K562 (cell line): ENCODE results near the gene HYAL1. TPM values are rescaled to one million over a fixed set of nuclear protein-coding genes. Genes with fewer than 3 reads are reported as not detected.

Source experiments
- ATF7 ChIP-seq: fragments of 450-650 bp; IDR thresholded peaks from 2 replicates; pipeline ENCODE4 v1.7.1; 2014; ENCODE audit warnings: mild to moderate bottlenecking, moderate library complexity
- BACH1 ChIP-seq: fragments of 200-800 bp; sonication (Bioruptor generic); IDR thresholded peaks from 2 replicates; pipeline ENCODE4 v1.6.1; 2016; ENCODE audit warnings: missing genetic modification characterization, missing compliant biosample characterization
- CREB1 ChIP-seq, 2 experiments: sonication (generic) in 1 of 2; formaldehyde crosslinking in 1 of 2; IDR thresholded peaks; 2 replicates each; pipeline versions ENCODE4 v1.6.1 to v1.8.0; 2012 to 2022; ENCODE audit warnings: inconsistent platforms in 1 of 2, mild to moderate bottlenecking in 1 of 2, missing genetic modification reagents in 1 of 2, moderate library complexity in 1 of 2
- CTBP1 ChIP-seq: fragments of 450-650 bp; IDR thresholded peaks from 2 replicates; pipeline ENCODE4 v1.6.1; 2016; ENCODE audit warnings: borderline replicate concordance
- MCM5 ChIP-seq: fragments of 450-650 bp; IDR thresholded peaks from 2 replicates; pipeline ENCODE4 v1.6.1; 2016; ENCODE audit warnings: low read depth
- MEF2A ChIP-seq: IDR thresholded peaks from 2 replicates; pipeline ENCODE4 v1.6.1; 2011; ENCODE audit warnings: low read depth, mild to moderate bottlenecking, low read length, moderate library complexity; ENCODE audit not compliant: control insufficient read depth
- MTA3 ChIP-seq: fragments of 450-650 bp; formaldehyde crosslinking; IDR thresholded peaks from 2 replicates; pipeline ENCODE4 v1.6.1; 2017; ENCODE audit warnings: mild to moderate bottlenecking, borderline replicate concordance
- RFX7 ChIP-seq: fragments of 250-450 bp; sonication (Bioruptor Pico); IDR thresholded peaks from 2 replicates; pipeline ENCODE4 v1.5.1; 2021; ENCODE audit warnings: mild to moderate bottlenecking
- SRSF3 ChIP-seq: fragments of 200-400 bp; formaldehyde crosslinking; IDR thresholded peaks from 2 replicates; pipeline ENCODE4 v1.6.1; 2016; ENCODE audit warnings: mild to moderate bottlenecking, low read length, moderate library complexity; ENCODE audit not compliant: insufficient read depth
- STAG1 ChIP-seq: sonication (generic); formaldehyde crosslinking; IDR thresholded peaks from 2 replicates; pipeline ENCODE4 v1.5.0; 2020; ENCODE audit warnings: missing genetic modification reagents, borderline replicate concordance
- ZBTB7A ChIP-seq: IDR thresholded peaks from 2 replicates; pipeline ENCODE4 v1.6.1; 2011; ENCODE audit warnings: low read depth, mild to moderate bottlenecking, low read length, moderate library complexity, borderline replicate concordance; ENCODE audit not compliant: control insufficient read depth
- ZC3H11A ChIP-seq: IDR thresholded peaks from 2 replicates; pipeline ENCODE4 v1.6.1; 2012; ENCODE audit warnings: low read depth, low read length, improper control_type of control experiment
- ZNF143 ChIP-seq: sonication (generic); formaldehyde crosslinking; IDR thresholded peaks from 2 replicates; pipeline ENCODE4 v1.9.0; 2022; ENCODE audit warnings: mild to moderate bottlenecking, missing genetic modification reagents
- polyA plus RNA-seq, 8 experiments: library from polyadenylated mRNA; depleted of rRNA in 4 of 8; stranded (reverse) in 5 of 8; unstranded in 3 of 8; fragments of >200 nt; fragmentation: Nextera tagmentation in 2 of 8; fragmentation: Illumina TruSeq in 1 of 8; extraction: Ambion mirVana in 2 of 8; extraction: Trizol in 1 of 8; gene quantifications; 2 replicates each; pipeline versions ENCODE4 v1.2.1 to v1.2.3, GENCODE V29; 2011 to 2014; ENCODE audit warnings: inconsistent platforms in 1 of 8, missing spikeins in 1 of 8
- total RNA-seq, 7 experiments: library from RNA; depleted of rRNA in 6 of 7; stranded (reverse); fragments of >200 nt in 6 of 7; fragmentation: Illumina TruSeq in 2 of 7; extraction: Trizol in 2 of 7; gene quantifications; 2 replicates each; pipeline versions ENCODE4 v1.2.1 to v1.2.3, GENCODE V29; 2011 to 2021; ENCODE audit warnings: low replicate concordance in 1 of 7
- TF ChIP-seq, protein P1 (sequence below): sonication (generic); formaldehyde crosslinking; IDR thresholded peaks from 2 replicates; pipeline ENCODE4 v1.8.1; 2023; ENCODE audit warnings: mild to moderate bottlenecking, missing genetic modification reagents
- TF ChIP-seq, protein P2 (sequence below): fragments of 450-650 bp; IDR thresholded peaks from 2 replicates; pipeline ENCODE4 v1.7.0; 2016; ENCODE audit warnings: borderline replicate concordance
- TF ChIP-seq, protein P3 (sequence below): sonication (generic); formaldehyde crosslinking; IDR thresholded peaks from 2 replicates; pipeline ENCODE4 v1.8.1; 2022; ENCODE audit warnings: missing genetic modification reagents
- TF ChIP-seq, protein P4 (sequence below): sonication (generic); formaldehyde crosslinking; IDR thresholded peaks from 2 replicates; pipeline ENCODE4 v1.9.0; 2022; ENCODE audit warnings: mild to moderate bottlenecking, missing genetic modification reagents
- TF ChIP-seq, protein P5 (sequence below): fragments of 450-650 bp; formaldehyde crosslinking; IDR thresholded peaks from 2 replicates; pipeline ENCODE4 v1.4.0; 2020; ENCODE audit warnings: mild to moderate bottlenecking, moderate library complexity

The HYAL1 gene
- total and polyA plus RNA-seq, 9 of the 15 experiments (the other 6 are each of a cell fraction or from before 2014, with no cell fraction given) = 1.4 to 8.5 (median 4.7) TPM

DNA sequence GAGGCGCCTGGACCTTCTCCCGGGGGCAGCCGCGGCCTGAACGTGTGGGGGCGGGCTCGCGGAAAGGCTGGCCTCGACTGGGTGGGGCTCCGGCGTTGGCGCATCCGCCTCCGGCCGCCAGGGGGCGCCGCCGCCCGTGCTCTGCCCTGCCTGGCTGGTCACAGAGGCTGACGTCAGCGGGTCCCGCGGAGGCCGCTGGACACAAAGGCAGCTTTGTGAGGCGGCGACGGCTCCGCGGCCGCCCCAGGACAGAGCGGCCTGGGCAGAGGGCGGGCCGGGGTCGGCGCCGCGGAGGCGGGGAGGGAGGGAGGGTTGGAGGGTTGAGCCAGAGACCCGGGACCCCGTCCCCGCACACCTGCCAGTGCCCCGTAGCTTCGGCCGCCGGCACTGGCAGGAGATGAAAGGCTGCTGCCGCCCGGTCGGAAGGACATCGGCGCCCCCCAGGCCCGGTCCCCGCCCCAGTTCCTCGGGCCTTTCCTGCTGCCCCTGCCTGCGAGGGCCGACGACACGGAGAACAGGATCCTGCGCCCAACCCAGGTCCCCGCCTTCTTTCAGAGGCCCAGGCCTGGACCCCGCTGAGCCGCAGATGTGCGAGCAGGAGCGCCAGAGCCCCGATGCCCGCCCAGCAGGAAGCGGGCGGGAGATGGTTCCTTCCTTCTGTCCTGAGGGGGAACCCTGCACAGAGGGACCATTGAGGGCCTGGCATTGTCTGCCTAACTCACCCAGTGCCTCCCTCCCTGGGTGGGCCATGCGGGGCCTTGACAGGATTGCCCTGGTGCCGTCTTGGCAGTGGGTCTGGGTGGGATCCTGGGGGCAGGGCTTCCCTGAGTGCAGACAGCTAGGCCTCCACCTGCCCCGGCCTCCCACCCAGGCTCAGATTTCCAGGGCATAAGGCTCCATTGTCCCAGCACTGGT, 43.1 kb downstream of the HYAL1 start (continued):
- TF ChIP-seq, protein P1, sequence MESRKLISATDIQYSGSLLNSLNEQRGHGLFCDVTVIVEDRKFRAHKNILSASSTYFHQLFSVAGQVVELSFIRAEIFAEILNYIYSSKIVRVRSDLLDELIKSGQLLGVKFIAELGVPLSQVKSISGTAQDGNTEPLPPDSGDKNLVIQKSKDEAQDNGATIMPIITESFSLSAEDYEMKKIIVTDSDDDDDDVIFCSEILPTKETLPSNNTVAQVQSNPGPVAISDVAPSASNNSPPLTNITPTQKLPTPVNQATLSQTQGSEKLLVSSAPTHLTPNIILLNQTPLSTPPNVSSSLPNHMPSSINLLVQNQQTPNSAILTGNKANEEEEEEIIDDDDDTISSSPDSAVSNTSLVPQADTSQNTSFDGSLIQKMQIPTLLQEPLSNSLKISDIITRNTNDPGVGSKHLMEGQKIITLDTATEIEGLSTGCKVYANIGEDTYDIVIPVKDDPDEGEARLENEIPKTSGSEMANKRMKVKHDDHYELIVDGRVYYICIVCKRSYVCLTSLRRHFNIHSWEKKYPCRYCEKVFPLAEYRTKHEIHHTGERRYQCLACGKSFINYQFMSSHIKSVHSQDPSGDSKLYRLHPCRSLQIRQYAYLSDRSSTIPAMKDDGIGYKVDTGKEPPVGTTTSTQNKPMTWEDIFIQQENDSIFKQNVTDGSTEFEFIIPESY = peak; percentile 39; the same call in 1 of the 2 replicates
- TF ChIP-seq RFX7 (CRISPR knock-in tag) = no peak
- TF ChIP-seq, protein P2, sequence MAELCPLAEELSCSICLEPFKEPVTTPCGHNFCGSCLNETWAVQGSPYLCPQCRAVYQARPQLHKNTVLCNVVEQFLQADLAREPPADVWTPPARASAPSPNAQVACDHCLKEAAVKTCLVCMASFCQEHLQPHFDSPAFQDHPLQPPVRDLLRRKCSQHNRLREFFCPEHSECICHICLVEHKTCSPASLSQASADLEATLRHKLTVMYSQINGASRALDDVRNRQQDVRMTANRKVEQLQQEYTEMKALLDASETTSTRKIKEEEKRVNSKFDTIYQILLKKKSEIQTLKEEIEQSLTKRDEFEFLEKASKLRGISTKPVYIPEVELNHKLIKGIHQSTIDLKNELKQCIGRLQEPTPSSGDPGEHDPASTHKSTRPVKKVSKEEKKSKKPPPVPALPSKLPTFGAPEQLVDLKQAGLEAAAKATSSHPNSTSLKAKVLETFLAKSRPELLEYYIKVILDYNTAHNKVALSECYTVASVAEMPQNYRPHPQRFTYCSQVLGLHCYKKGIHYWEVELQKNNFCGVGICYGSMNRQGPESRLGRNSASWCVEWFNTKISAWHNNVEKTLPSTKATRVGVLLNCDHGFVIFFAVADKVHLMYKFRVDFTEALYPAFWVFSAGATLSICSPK = no peak
- TF ChIP-seq MCM5 = no peak
- TF ChIP-seq, protein P3, sequence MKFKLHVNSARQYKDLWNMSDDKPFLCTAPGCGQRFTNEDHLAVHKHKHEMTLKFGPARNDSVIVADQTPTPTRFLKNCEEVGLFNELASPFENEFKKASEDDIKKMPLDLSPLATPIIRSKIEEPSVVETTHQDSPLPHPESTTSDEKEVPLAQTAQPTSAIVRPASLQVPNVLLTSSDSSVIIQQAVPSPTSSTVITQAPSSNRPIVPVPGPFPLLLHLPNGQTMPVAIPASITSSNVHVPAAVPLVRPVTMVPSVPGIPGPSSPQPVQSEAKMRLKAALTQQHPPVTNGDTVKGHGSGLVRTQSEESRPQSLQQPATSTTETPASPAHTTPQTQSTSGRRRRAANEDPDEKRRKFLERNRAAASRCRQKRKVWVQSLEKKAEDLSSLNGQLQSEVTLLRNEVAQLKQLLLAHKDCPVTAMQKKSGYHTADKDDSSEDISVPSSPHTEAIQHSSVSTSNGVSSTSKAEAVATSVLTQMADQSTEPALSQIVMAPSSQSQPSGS (CRISPR knock-in tag) = peak; percentile 89
- peak; percentile 79 for TF ChIP-seq CREB1 (IDR thresholded peaks at IDR 0.05)
- TF ChIP-seq CREB1 (CRISPR knock-in tag; IDR thresholded peaks at IDR 0.05) = peak; percentile 88
- peak; percentile 40; the same call in 1 of the 2 replicates for TF ChIP-seq MTA3
- no peak for TF ChIP-seq ZC3H11A
- TF ChIP-seq, protein P4, sequence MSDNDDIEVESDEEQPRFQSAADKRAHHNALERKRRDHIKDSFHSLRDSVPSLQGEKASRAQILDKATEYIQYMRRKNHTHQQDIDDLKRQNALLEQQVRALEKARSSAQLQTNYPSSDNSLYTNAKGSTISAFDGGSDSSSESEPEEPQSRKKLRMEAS = peak; percentile 31; the same call in 1 of the 2 replicates
- no peak for TF ChIP-seq SRSF3
- TF ChIP-seq, protein P5, sequence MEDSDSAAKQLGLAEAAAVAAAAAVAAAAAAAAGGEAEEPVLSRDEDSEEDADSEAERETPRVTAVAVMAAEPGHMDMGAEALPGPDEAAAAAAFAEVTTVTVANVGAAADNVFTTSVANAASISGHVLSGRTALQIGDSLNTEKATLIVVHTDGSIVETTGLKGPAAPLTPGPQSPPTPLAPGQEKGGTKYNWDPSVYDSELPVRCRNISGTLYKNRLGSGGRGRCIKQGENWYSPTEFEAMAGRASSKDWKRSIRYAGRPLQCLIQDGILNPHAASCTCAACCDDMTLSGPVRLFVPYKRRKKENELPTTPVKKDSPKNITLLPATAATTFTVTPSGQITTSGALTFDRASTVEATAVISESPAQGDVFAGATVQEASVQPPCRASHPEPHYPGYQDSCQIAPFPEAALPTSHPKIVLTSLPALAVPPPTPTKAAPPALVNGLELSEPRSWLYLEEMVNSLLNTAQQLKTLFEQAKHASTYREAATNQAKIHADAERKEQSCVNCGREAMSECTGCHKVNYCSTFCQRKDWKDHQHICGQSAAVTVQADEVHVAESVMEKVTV (CRISPR knock-in tag) = 0 out of 2 replicates have a peak, but pooled peaks have one; percentile 17
- no peak for TF ChIP-seq ZNF143 (CRISPR knock-in tag)
- TF ChIP-seq ATF7 = peak; percentile 97
- peak; percentile 54; the same call in 1 of the 2 replicates for TF ChIP-seq STAG1 (CRISPR knock-in tag)
- TF ChIP-seq BACH1 = no peak
- peak; percentile 60; the same call in 1 of the 2 replicates for TF ChIP-seq ZBTB7A
- TF ChIP-seq CTBP1 = peak; percentile 54; the same call in 1 of the 2 replicates
- TF ChIP-seq MEF2A = no peak
